Hepatocyte (in vitro differentiated cells): ENCODE results near the gene IRF3. TPM values are rescaled to one million over a fixed set of nuclear protein-coding genes. Genes with fewer than 3 reads are reported as not detected.

ENCODE experiments used
- DNase-seq: peaks from one replicate; pipeline ENCODE4 v3.0.0-alpha.2; 2016; ENCODE audit warnings: low spot score
- H2AFZ ChIP-seq: fragments of 200-600 bp; sonication (generic); 2 replicates; pipeline ENCODE4 v1.6.0; 2016; ENCODE audit warnings: antibody characterized with exemption, mild to moderate bottlenecking
- H3K27ac ChIP-seq: fragments of 200-600 bp; sonication (generic); 2 replicates; pipeline ENCODE4 v1.5.1; 2016; ENCODE audit warnings: mild to moderate bottlenecking
- H3K27me3 ChIP-seq: fragments of 200-600 bp; sonication (generic); 2 replicates; pipeline ENCODE4 v1.6.1; 2016
- H3K36me3 ChIP-seq: fragments of 200-600 bp; sonication (generic); replicated peaks from 2 replicates; pipeline ENCODE4 v1.5.1; 2016; ENCODE audit warnings: low read depth; ENCODE audit not compliant: insufficient read depth
- H3K4me1 ChIP-seq: fragments of 200-600 bp; sonication (generic); 2 replicates; pipeline ENCODE4 v1.5.1; 2016; ENCODE audit warnings: mild to moderate bottlenecking, moderate library complexity; ENCODE audit not compliant: insufficient read depth
- H3K4me2 ChIP-seq: fragments of 200-600 bp; sonication (generic); 2 replicates; pipeline ENCODE4 v1.6.0; 2016
- H3K4me3 ChIP-seq: fragments of 200-600 bp; sonication (generic); 2 replicates; pipeline ENCODE4 v1.5.1; 2016; ENCODE audit warnings: mild to moderate bottlenecking
- H3K79me2 ChIP-seq: fragments of 200-600 bp; sonication (generic); 2 replicates; pipeline ENCODE4 v1.6.0; 2017; ENCODE audit warnings: mild to moderate bottlenecking
- H3K9me2 ChIP-seq: fragments of 200-600 bp; sonication (generic); replicated peaks from 2 replicates; pipeline ENCODE4 v1.6.0; 2017; ENCODE audit warnings: mild to moderate bottlenecking; ENCODE audit not compliant: insufficient read depth
- H3K9me3 ChIP-seq: fragments of 200-600 bp; sonication (generic); 2 replicates; pipeline ENCODE4 v1.5.1; 2016; ENCODE audit warnings: low read depth, mild to moderate bottlenecking
- H4K20me1 ChIP-seq: fragments of 200-600 bp; sonication (generic); 2 replicates; pipeline ENCODE4 v1.6.0; 2016; ENCODE audit warnings: mild to moderate bottlenecking; ENCODE audit not compliant: insufficient read depth, poor library complexity, severe bottlenecking
- CTCF ChIP-seq: fragments of 200-600 bp; sonication (generic); IDR thresholded peaks from 2 replicates; pipeline ENCODE4 v1.5.1; 2016; ENCODE audit warnings: antibody characterized with exemption, mild to moderate bottlenecking; ENCODE audit not compliant: poor library complexity
- EZH2 ChIP-seq: fragments of 200-600 bp; sonication (generic); IDR thresholded peaks from 2 replicates; pipeline ENCODE4 v1.6.1; 2016; ENCODE audit warnings: antibody characterized with exemption, mild to moderate bottlenecking, borderline replicate concordance
- EZH2phosphoT487 ChIP-seq: fragments of 200-600 bp; sonication (generic); IDR thresholded peaks from one replicate; pipeline ENCODE4 v1.6.1; 2018; ENCODE audit warnings: antibody characterized with exemption, mild to moderate bottlenecking, low read depth, moderate library complexity; ENCODE audit not compliant: unreplicated experiment, severe bottlenecking
- WGBS: methylation state at CpG from one replicate; pipeline ENCODE4 v1.1.6; 2016; ENCODE audit warnings: low lambda C conversion rate; ENCODE audit errors: missing lambda C conversion rate; 5-methylcytosine and 5-hydroxymethylcytosine counted together
- polyA plus RNA-seq: library from polyadenylated mRNA; unstranded; fragments of >200 nt; fragmentation: Nextera tagmentation; extraction: Ambion mirVana; gene quantifications from 2 replicates; pipeline ENCODE4 v1.2.1, GENCODE V29; 2016
- total RNA-seq: library from RNA; depleted of rRNA; stranded (reverse); fragments of >200 nt; gene quantifications from 2 replicates; pipeline ENCODE4 v1.2.3, GENCODE V29; 2014

The IRF3 gene, protein sequence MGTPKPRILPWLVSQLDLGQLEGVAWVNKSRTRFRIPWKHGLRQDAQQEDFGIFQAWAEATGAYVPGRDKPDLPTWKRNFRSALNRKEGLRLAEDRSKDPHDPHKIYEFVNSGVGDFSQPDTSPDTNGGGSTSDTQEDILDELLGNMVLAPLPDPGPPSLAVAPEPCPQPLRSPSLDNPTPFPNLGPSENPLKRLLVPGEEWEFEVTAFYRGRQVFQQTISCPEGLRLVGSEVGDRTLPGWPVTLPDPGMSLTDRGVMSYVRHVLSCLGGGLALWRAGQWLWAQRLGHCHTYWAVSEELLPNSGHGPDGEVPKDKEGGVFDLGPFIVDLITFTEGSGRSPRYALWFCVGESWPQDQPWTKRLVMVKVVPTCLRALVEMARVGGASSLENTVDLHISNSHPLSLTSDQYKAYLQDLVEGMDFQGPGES
- total RNA-seq (39.2 and 55.6 TPM in 2 replicates), polyA plus RNA-seq (38.8 and 41.8 TPM in 2 replicates)

- Histone ChIP-seq H3K9me2 (no peaks in the 10 kb centered on the region), H3K4me3 (peak within 1 kb of the TSS; percentile 43), H4K20me1 (no peaks in the 10 kb centered on the region), H3K4me1 (peaks cover 12% of the 10 kb centered on the region), H3K9me3 (no peaks in the 10 kb centered on the region), H3K79me2 (peaks cover 37% of the 10 kb centered on the region), H3K27me3 (no peaks in the 10 kb centered on the region), H3K4me2 (peak within 1 kb of the TSS; percentile 94), H3K27ac (peak within 1 kb of the TSS; percentile 81), H2AFZ (peak within 1 kb of the TSS; percentile 31), H3K36me3 (no peaks in the 10 kb centered on the region)
- no peak for TF ChIP-seq CTCF
- WGBS: 1% methylated on average over 49 of the region's 50 CpGs
- DNase-seq: peak; percentile 99
Observed at GRCh38 chr19:49665351-49666119, at the start of gene IRF3, which contains the start of gene BCL2L12. IRF3 (minus strand) TSS chr19:49665857; CDS start chr19:49664838, 1,019 bp downstream. BCL2L12 (plus strand) TSS chr19:49665933; CDS start chr19:49666693, 760 bp downstream.

DNA sequence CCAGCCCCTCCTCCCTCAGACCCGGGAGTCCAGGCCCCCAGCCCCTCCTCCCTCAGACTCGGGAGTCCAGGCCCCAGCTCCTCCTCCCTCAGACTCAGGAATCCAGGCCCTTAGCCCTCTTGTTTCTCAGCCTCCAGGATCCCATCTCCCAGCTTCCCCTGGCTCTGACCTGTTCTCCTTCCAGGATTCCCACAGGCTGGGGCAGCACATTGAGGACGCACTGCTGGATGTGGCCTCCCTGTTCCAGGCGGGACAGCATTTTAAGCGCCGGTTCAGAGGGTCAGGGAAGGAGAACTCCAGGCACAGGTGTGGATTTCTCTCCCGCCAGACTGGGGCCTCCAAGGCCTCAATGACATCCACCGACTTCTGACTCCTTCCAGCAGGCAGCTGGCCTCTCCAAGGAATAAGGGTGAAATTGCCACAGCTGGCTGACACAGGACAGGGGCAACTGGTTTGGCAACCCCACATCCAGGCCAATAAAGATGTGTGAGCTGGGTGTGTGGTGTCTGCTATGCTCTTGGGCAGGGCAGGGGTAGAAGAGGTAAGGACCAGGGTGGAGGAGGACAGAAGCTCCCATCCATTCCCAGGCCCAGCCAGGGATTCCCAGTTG lies 47.7 kb upstream of the IRF3 start:
- Histone ChIP-seq H3K4me2 (no peak overlapping the region), H3K9me3 (no peaks in the 10 kb centered on the region), H3K4me3 (no peak overlapping the region), H3K79me2 (no peaks in the 10 kb centered on the region), H2AFZ (no peak overlapping the region), H3K4me1 (no peaks in the 10 kb centered on the region), H4K20me1 (no peaks in the 10 kb centered on the region), H3K36me3 (no peaks in the 10 kb centered on the region), H3K9me2 (no peaks in the 10 kb centered on the region), H3K27ac (no peak overlapping the region), H3K27me3 (no peaks in the 10 kb centered on the region)
- 73% methylated on average over 7 of the region's 8 CpGs for WGBS
- TF ChIP-seq EZH2: no peak
- no peak for TF ChIP-seq CTCF
- no peak for TF ChIP-seq EZH2phosphoT487
- no peak for DNase-seq

DNA sequence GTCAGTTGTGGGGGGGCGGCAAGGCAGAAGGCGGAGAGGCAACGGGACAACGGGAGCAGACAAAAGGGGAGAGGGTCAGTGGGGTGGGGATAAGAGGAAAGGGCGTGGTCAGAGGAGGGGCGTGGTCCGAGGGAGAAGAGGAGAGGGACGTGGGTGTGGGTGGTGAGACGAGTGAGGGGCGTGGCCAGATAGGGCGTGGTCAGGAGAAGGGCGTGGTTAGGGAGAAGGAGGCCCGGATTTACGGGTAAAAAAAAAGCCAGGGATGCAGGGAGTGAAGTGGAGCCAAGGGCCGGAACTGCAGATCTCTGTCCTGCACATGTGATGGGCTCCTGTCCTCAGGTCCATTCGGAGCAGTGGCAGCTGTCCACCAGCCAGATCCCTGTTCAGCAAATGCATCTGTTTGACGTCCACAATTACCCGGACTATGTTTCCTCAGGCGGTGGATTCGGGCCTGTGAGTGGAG lies 46.8 kb upstream of the IRF3 start:
- Histone ChIP-seq H3K9me2 (no peaks in the 10 kb centered on the region), H3K79me2 (no peaks in the 10 kb centered on the region), H3K9me3 (no peaks in the 10 kb centered on the region), H3K27ac (no peak overlapping the region), H3K27me3 (no peaks in the 10 kb centered on the region), H3K4me3 (no peak overlapping the region), H4K20me1 (no peaks in the 10 kb centered on the region), H2AFZ (no peak overlapping the region), H3K36me3 (no peaks in the 10 kb centered on the region), H3K4me2 (no peak overlapping the region), H3K4me1 (no peaks in the 10 kb centered on the region)
- TF ChIP-seq EZH2 (no peak), CTCF (no peak), EZH2phosphoT487 (no peak)
- WGBS: 82% methylated on average over 16 of the region's 20 CpGs
- no peak for DNase-seq
